OCI-M1 (cell line): ENCODE data around the gene NRN1L.

Experiments used
- DNase-seq: peaks from one replicate; lab custom pipeline; 2025; lab: John Stamatoyannopoulos, UW

Gene NRN1L

DNA sequence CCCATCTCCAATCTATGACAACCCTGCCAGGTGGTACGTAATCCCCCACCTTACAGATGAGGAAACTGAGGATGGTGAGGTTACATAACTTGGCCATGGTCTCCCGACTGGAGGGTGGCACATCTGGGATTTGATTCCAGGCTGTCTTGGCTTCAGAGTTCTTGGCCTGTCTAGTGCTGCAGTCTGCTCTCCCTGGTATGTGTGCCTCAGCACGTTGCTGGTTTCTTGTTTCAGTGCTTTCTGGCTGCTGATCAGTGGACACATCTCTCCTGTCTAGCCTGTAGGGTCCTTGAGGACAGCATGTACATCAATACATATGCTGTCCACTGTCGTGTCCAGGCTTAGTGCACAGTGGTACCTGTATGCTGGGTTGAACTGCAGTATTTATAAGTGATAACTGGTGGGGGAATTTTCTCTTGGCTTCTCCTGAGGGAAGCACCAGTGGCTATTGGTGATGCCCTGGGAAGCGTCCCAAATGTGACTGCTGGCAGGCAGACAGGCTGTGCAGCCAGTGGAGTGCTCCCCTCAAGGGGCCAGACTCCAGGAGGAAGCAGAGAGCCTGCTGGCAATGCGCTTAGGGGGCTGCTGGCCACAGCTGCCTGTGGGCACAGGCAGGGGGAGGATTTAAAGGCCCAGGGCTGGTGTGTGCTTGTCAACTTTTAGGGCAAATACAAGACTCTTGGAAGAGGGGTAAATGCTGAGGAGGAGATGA, 32.6 kb downstream of the NRN1L start:
- DNase-seq: no peak

DNA sequence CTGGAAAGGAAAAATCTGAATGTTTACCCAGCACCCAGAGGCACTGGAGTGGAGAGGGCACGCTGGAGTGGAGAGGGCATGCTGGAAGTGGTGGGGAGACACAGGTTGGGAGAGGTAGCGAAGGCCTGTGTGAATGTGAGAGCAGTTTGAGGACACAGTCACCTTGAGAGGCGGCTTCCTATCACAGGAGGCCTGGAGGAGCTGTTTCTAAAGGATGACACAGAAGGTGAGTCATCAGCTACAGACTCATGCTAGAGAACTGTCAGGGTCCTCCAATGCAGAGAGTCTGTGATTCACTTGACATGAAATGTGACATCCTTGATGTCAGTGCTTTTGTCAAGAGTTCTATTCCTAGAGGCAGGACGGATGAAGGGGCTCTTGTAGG, 33.2 kb downstream of the NRN1L start:
- peak; percentile 13 for DNase-seq

DNA sequence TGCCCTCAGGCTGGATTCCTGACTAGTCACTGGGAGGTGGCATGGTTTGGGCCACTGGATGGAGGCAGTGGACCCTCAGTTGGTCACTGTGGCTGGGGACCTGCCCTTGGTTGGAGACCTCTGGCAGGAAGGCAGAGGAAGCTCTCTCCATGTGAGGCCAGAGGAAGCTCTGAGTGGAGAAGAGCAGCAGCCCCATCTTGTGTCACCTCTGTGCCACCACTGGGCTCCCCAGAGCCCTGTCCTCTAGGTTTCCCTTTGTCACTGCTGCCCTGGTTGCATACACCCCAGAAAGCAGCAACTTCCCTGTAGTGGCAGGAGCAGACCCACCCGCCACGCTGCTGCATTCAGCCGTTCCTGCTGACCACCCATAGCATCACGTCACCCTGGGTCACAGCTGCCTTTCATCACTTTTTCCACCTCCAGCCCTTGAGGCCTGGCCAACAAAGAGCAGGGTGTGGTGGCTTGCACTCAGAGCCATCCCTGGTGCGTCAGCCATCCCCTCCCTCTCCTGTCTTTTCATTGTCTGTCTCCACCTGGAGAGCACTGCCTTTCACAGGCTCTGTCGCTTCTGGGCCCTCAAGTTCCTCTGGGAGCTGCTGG, 35.0 kb downstream of the NRN1L start:
- peak; percentile 24 for DNase-seq

DNA sequence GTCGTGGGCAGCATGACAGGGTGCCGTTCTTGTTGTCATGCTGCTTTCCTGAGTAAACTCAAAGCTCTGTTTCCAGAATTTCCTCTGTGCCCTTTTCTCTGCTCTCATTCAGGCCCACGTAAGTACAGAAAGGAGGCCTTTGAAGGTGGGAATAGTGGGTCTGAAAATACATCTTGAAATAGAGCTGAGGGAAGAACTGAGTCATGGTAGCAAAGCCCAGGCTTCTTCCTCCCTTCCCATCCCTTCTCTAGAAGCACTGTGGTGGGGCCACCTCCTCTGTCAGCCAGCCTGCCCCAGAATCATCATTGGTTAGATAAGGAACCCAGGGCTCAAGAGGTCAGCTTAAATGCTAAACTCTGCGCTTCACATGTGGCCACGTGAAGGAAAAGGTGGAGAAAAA, 37.5 kb downstream of the NRN1L start:
- DNase-seq: peak; percentile 44

DNA sequence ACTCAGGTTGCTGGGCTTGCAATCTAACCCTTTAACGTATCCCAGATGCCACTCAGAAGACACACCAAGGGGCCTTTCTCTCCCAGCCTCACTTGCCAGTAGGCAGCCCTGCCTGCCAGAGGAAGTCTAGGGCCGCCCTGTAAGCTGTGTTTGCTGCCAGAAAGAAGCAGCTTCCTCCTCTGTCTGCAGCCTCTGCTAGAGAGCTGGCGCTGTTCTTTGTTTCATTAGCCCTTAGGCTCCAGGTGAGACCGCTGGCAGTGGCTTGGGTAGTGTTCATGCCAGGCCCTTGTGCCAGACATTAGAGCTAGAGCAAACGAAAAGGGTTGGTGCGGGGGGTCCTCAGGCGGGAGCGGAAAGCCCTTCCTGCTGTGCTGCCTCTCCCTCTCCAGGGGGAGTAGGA, 38.1 kb downstream of the NRN1L start:
- DNase-seq: no peak

DNA sequence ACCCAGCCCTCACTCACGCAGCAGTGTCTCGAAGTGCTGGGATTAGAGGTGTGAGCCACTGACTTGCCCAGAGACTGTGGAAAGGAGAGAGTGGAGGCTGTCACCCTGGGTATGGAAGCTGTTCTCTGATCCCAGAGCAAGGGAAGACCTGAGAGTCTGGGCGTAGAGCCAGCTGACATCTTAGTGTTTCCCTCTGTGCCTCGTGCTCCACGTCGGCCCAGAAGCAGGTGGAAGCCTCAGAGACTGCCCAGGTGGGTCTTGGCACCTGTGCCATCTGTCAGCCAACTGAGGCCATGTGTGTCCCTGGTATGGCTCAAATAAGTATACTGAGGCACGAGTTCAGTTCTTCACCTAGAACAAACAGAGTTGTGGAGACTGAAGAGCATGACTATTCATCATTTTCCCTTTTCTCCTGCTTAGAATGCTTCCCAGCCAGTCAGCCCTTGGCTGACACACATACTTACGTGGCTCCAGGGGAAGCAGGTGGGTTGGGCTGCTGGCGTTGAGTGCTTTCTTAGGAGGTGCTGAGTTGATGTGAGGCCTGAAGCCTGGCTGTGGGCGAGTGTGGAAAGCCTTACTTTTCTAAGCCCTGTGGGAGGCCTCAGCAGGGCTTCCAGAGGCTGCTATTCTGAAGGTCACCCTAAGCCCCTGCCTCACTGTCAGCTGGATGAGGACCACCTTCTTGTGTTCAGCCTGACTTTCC, 38.9 kb downstream of the NRN1L start:
- no peak for DNase-seq

DNA sequence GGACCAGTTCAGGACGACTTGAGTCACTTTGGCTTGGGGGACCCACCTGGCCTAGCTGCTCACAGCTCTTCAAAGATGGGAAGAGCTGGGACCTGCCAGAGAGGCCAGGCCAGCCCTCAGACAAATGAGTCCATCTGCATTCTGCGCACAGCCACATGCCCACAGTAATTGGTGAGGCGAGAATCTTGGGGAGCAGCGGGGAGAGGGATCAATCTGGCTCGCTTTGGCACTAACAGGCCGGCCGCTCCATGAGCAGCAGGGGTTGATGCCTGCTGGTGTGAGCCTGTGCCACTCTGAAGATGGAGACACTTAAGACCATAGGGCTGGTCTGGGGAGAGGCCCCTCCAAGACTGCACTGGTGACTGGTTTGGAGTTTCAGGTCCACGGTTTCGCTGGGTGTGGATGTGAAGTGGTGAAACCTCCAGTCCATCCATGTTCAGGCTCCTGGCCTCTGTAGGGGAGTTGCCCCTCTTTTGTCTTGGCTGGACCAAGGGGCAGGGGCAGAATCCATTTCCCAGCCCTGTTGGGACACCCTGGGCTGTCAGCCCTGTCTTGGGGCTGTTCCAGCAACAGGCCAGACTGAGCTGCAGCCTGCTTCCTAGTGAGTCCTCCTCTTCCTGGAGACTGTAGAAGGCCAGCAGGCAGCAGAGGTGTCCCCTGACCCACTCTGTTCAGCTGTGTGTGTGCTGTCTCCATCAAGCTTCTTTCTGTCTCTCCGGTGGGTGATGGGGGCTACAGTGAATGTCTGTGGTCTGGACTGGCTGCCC, 39.6 kb downstream of the NRN1L start:
- DNase-seq: no peak

DNA sequence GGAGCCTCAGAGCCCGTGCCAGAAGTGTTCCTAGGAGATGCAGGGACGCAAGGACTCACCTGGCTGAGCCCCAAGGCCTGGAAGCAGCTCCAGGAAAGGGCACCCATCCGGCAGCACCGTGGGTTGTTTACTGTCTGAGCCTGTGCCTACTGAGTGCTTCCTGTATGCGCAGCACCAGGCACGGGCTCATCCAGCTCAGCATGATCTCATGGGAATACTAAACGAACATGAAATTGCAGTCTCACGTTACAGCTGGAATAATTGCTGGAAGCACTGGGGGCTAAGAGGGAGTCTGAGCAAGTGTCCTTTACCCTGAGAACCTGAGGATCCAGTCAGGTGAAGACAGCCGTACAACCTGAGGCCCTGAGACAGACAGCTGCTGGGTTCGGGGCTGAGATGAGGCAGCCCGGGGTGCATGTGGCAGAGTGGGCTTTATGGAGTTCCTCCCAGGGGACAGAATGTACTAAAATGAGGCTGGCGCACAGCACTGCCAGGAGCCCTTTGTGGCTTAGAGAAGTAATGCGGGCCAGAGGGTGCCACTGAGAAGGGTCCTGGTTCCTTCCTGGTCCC, 41.6 kb downstream of the NRN1L start:
- DNase-seq: no peak

DNA sequence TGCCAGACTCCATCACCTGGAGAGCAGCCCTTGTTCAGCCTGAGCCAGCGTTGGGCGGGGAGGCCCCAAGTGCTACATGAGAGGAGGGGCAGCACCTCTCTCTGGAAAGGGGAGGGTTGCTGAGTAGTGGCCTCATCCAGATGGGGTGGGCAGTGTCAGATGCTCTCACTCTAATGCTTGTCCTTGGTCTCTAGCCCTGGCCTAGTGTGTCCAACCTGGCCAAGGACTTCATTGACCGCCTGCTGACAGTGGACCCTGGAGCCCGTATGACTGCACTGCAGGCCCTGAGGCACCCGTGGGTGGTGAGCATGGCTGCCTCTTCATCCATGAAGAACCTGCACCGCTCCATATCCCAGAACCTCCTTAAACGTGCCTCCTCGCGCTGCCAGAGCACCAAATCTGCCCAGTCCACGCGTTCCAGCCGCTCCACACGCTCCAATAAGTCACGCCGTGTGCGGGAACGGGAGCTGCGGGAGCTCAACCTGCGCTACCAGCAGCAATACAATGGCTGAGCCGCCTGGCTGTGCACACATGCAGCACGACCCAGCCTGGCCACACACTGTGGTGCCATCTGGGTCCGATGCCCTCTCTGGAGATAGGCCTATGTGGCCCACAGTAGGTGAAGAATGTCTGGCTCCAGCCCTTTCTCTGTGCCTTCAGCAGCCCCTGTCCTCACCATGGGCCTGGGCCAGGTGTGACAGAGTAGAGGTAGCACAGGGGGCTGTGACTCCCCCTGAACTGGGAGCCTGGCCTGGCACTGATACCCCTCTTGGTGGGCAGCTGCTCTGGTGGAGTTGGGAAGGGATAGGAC, 42.7 kb downstream of the NRN1L start:
- DNase-seq: no peak

DNA sequence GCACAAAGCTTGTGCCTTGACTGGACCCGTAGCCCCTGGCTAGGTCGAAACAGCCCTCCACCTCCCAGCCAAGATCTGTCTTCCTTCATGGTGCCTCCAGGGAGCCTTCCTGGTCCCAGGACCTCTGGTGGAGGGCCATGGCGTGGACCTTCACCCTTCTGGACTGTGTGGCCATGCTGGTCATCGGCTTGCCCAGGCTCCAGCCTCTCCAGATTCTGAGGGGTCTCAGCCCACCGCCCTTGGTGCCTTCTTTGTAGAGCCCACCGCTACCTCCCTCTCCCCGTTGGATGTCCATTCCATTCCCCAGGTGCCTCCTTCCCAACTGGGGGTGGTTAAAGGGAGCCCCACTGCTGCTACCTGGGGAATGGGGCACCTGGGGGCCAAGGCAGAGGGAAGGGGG, 43.5 kb downstream of the NRN1L start:
- DNase-seq: no peak

DNA sequence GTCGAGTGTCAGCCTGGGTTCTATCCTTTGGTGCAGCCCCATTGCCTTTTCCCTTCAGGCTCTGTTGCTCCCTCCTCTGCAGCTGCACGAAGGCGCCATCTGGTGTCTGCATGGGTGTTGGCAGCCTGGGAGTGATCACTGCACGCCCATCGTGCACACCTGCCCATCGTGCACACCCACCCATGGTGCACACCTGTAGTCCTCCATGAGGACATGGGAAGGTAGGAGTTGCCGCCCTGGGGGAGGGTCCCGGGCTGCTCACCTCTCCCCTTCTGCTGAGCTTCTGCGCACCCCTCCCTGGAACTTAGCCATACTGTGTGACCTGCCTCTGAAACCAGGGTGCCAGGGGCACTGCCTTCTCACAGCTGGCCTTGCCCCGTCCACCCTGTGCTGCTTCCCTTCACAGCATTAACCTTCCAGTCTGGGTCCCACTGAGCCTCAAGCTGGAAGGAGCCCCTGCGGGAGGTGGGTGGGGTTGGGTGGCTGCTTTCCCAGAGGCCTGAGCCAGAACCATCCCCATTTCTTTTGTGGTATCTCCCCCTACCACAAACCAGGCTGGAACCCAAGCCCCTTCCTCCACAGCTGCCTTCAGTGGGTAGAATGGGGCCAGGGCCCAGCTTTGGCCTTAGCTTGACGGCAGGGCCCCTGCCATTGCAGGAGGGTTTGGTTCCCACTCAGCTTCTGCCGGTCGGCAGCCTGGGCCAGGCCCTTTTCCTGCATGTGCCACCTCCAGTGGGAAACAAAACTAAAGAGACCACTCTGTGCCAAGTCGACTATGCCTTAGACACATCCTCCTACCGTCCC, 44.1 kb downstream of the NRN1L start:
- peak; percentile 81 for DNase-seq

DNA sequence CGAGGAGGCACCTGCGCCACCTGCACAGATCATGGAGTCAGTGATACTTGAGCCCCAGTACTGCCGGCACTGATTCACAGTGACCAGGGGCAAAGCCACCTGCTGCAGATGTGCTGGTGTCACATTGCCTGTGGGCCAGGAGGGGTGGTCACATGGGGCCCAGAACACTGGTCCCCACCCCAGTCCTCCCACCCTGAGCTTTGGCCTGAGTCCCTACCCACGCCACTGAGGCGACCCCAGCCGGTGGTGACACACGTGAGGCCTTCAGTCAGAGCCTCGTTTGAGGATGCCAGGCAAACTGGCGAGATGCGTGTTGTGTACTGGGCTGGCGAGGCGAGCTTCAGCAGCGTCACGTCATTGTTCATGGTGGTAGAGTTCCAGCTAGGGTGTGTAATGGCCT, 45.5 kb downstream of the NRN1L start:
- DNase-seq: no peak

DNA sequence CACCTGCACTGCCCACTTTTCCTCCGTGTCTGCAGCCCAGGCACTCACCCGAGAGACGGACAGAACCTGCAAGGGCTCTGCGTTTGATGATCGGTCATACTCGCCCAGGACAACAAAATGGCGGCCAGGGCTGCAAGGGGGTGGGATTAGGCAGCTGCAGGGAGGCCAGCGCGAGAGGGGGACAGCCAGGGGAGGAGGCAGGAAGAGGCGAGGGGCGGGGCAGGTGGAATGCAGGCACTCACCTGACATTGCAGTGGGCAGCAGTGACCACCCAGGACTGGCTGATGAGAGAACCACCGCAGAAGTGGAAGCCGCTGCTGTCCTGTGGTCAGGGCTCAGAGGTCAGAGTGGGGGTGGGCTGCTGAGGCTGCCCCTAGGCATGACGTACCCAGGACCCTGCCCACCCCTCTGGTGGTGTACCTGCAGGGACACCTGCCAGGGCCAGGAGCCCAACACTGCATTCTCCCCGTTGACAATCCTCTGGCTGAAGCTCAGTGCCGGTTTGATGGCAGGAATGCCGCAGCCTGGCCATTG, 46.1 kb downstream of the NRN1L start:
- no peak for DNase-seq

DNA sequence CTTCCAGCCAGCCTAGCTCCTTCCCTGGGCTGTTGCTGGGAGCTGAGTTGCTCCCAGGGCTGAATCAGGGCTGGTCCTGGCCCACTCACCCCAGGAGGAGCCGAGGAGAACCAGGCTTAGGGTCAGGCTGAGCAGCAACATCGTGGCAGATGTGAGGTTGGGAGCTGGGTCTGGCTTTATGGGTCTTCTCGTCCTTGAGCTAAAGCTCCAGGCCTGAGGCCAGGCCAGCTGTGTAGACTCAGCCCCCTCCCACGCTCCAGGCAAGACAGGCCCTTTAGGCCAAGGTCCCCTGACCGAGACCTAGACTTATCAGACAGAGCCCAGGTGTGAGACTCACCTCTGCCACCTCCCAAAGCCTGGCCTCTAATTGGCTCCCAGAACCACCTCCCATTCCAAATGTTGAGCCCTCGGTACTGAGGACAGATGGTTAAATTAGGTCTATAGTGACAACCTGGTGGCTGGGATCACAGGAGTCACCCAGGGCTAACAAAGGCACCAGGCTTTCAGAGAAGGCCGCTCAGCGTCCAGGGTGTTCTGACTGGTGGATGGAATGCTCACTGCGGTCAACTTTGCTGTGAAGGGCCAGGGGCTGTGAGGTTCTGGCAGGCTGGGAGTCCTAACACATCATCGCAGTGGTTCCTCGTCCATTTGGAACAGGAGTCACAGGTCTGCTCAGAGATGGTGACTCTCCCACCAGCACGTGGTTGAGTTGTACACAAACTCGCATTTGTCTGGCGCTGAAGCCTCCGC, 47.2 kb downstream of the NRN1L start, which contains the start of gene CTRL:
TSS of gene CTRL (minus strand) at position 151 of the 750 bp plus-strand sequence. CDS start at position 141, 10 bp downstream.
- DNase-seq: no peak

DNA sequence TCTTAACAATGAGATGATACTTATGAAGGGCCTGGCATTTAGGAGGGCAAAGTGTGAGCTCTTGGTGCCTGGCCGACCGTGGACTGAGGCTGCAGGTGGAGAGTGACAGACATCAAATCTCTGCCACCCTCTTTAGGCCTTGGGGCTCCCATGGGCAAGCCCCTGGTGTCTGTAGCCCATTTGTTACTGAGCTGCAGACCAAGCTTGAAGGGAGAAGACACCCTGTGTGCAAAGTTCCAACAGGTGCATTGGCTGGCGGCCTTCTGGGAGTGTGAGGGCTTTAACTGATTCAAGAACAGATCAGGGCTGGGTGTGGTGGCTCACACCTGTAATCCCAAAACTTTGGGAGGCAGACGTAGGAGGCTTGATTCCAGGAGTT, 47.8 kb downstream of the NRN1L start:
- DNase-seq: no peak

DNA sequence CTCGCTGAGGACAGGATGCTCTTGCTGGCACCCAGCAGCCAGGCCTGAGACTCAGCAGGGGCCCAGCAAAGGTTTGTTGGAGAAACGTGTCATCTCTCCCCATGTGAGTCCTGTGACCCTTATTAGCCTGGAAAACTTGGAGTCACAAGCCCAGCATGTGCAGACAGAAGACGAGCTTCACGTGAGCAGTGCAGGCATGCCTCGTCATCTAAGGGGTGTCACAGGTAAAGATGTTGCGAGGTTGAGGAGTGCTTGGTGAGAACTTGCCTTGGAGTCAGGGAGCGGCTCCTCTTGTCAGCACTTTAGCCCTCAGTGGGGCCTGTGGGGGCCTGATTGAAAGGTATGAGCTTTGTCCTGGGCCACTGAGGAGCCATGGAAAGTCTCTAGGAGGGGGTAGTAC, 49.1 kb downstream of the NRN1L start:
- DNase-seq: no peak

DNA sequence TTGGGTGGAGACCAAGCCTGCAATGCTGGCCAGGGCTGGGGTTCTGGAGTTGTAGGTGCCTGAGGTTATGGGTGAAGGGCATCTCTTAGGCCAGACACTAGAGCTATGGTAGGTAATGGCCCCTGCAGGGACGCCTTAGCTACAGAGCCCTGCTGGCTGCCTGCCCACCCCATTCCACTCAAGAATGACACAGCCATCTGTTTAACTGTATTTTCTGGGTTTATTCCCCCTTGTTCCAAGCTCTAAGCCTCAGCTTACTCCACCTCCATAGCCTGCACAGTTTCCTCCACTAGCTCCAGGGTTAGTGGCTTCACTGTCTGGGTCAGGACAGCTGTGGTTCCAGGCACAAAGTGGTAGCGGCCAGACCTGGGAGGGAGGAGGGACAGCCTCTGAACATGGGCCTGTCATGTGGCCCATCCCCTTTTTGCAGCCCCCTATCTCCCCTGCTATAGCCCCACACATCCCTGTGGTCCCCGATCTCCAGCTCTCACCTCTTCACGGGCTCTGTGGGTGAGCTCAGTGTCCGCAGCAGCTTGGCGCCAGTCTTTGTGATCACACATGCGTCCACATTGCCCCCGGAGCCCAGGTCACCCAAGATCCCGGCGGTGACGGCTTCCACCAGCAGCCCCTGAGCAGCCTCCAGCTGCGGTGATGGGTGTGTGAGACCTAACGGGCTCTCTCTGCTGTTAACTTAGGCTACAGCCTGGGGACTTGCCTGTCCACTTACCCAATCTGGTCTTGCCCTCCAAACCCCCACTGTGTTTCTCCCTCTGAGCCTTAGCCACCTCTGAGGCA, 49.8 kb downstream of the NRN1L start:
- DNase-seq: no peak

DNA sequence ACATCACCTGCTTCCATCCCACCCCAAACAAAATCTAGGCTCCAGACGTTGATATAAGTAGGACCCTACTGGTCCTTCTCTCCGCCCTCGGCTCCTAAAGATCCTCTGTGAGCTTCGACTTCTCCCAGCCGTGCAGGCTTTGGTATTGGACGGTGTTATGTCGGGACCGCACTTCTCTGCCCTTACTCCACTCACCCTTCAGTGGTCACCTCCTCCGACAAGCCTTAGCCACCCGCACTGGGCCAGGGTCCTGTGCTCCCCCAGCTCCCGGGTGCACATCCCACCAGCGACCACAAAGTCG, 50.4 kb downstream of the NRN1L start:
- no peak for DNase-seq
